Endodermal cell (in vitro differentiated cells): ENCODE data around the gene SIN3A. TPM values are rescaled to one million over a fixed set of nuclear protein-coding genes. Genes with fewer than 3 reads are reported as not detected.

Experiments used
- DNase-seq: peaks from one replicate; pipeline ENCODE4 v3.0.0-alpha.2; 2017
- H3K27ac ChIP-seq: 2 replicates; pipeline ENCODE4 v1.5.1; 2013; ENCODE audit warnings: mild to moderate bottlenecking, low read depth, low read length, moderate library complexity
- H3K27me3 ChIP-seq: 2 replicates; pipeline ENCODE4 v1.6.1; 2013; ENCODE audit warnings: mild to moderate bottlenecking, low read length, moderate library complexity; ENCODE audit not compliant: insufficient read depth, control insufficient read depth, poor library complexity, severe bottlenecking
- H3K36me3 ChIP-seq: 2 replicates; pipeline ENCODE4 v1.7.0; 2013; ENCODE audit warnings: mild to moderate bottlenecking, low read length, moderate library complexity; ENCODE audit not compliant: control insufficient read depth, insufficient read depth
- H3K4me1 ChIP-seq: one replicate; pipeline ENCODE4 v1.7.0; 2013; ENCODE audit warnings: low read length; ENCODE audit not compliant: control insufficient read depth, insufficient read depth
- H3K4me3 ChIP-seq: 2 replicates; pipeline ENCODE4 v1.5.1; 2013; ENCODE audit warnings: mild to moderate bottlenecking, low read length, moderate library complexity
- H3K9ac ChIP-seq: 2 replicates; pipeline ENCODE4 v1.6.1; 2013; ENCODE audit warnings: mild to moderate bottlenecking, low read length, moderate library complexity; ENCODE audit not compliant: poor library complexity, severe bottlenecking; ENCODE audit errors: extremely low read depth
- H3K9me3 ChIP-seq: 2 replicates; pipeline ENCODE4 v1.6.1; 2013; ENCODE audit warnings: mild to moderate bottlenecking, low read length, moderate library complexity; ENCODE audit not compliant: control insufficient read depth
- H3K27ac Mint-ChIP-seq: 2 replicates; pipeline ENCODE4 v1.8.0; 2020; ENCODE audit warnings: mixed read lengths
- H3K27me3 Mint-ChIP-seq: 2 replicates; pipeline ENCODE4 v1.8.0; 2021; ENCODE audit warnings: mild to moderate bottlenecking, mixed read lengths; ENCODE audit not compliant: insufficient read depth
- H3K36me3 Mint-ChIP-seq: 2 replicates; pipeline ENCODE4 v1.8.0; 2020; ENCODE audit warnings: low read depth, mixed read lengths
- H3K4me1 Mint-ChIP-seq: 2 replicates; pipeline ENCODE4 v1.8.0; 2020; ENCODE audit warnings: mixed read lengths
- H3K4me3 Mint-ChIP-seq: 2 replicates; pipeline ENCODE4 v1.8.0; 2020; ENCODE audit warnings: mild to moderate bottlenecking, moderate library complexity, mixed read lengths
- H3K9me3 Mint-ChIP-seq: 2 replicates; pipeline ENCODE4 v1.8.0; 2020; ENCODE audit warnings: mild to moderate bottlenecking, mixed read lengths
- WGBS, 2 experiments: methylation state at CpG; one replicate each; pipeline versions ENCODE4 v1.1.5 to v1.1.7; 2013; ENCODE audit warnings: missing lambda C conversion rate in 2 of 2, mixed read lengths in 1 of 2; ENCODE audit not compliant: insufficient coverage in 1 of 2, insufficient read length in 1 of 2; 5-methylcytosine and 5-hydroxymethylcytosine counted together
- total RNA-seq, 2 donors: library from RNA; stranded (reverse); fragmentation: NEBNext Ultra II Directional in 1 of 2; extraction: Animal tissue kit (Norgen Biotek cat#: 25700) in 1 of 2; gene quantifications; 2 replicates in 1 of 2; 3 replicates in 1 of 2; pipeline ENCODE4 v1.2.1, GENCODE V29; 2021
- TF ChIP-seq, protein P1 (sequence below): fragments of 200-600 bp; sonication (generic); conservative IDR thresholded peaks from 2 replicates; pipeline ENCODE4 v1.5.0; 2021; ENCODE audit warnings: antibody characterized with exemption, mild to moderate bottlenecking

SIN3A gene
- total RNA-seq, 2 donors from 2014 or later: 119 to 123 TPM

DNA sequence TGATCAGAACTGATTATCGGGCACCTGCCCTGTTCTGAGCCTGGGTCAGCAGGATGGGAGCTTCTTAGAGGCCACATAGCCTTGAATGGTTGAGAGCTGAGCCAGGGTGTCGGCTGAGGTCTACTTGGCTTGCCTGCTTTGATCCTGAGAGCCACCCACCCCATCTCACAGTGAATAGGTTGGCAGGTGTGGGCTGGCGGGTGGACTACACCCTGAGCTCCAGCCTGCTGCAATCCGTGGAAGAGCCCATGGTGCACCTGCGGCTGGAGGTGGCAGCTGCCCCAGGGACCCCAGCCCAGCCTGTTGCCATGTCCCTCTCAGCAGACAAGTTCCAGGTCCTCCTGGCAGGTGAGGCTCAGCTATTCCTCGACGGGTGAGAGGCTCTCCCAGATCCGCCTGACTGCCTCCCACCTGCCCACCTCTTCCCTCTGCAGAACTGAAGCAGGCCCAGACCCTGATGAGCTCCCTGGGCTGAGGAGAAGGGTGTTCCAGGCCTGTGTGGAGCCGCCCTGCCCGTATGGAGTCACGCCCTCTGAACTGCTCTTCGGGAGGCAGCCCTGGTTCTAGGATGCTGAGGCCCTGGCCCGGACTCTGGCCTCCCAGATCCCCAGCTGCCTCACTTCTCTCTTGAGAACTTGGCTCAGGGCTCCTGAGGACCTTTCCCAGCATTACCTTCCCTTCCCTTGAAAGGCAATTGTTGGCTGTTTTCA lies 111.8 kb downstream of the SIN3A start:
- no peak overlapping the region for H3K4me3 Mint-ChIP-seq
- H3K27ac ChIP-seq: no peak overlapping the region
- TF ChIP-seq, protein P1, sequence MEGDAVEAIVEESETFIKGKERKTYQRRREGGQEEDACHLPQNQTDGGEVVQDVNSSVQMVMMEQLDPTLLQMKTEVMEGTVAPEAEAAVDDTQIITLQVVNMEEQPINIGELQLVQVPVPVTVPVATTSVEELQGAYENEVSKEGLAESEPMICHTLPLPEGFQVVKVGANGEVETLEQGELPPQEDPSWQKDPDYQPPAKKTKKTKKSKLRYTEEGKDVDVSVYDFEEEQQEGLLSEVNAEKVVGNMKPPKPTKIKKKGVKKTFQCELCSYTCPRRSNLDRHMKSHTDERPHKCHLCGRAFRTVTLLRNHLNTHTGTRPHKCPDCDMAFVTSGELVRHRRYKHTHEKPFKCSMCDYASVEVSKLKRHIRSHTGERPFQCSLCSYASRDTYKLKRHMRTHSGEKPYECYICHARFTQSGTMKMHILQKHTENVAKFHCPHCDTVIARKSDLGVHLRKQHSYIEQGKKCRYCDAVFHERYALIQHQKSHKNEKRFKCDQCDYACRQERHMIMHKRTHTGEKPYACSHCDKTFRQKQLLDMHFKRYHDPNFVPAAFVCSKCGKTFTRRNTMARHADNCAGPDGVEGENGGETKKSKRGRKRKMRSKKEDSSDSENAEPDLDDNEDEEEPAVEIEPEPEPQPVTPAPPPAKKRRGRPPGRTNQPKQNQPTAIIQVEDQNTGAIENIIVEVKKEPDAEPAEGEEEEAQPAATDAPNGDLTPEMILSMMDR: no peak
- H3K9me3 Mint-ChIP-seq: no peaks in the 10 kb centered on the region
- no peaks in the 10 kb centered on the region for H3K27me3 Mint-ChIP-seq
- peaks cover 16% of the 10 kb centered on the region for H3K36me3 Mint-ChIP-seq
- H3K27ac Mint-ChIP-seq: no peak overlapping the region
- H3K4me1 ChIP-seq: no peaks in the 10 kb centered on the region
- no peak overlapping the region for H3K9ac ChIP-seq
- peaks cover 14% of the 10 kb centered on the region for H3K4me1 Mint-ChIP-seq
- 90 to 93% methylated on average over 7 to 13 of the region's 13 CpGs for WGBS, 2 experiments
- H3K36me3 ChIP-seq: peaks cover 24% of the 10 kb centered on the region
- no peaks in the 10 kb centered on the region for H3K27me3 ChIP-seq
- no peaks in the 10 kb centered on the region for H3K9me3 ChIP-seq
- DNase-seq: no peak
- H3K4me3 ChIP-seq: no peak overlapping the region

DNA sequence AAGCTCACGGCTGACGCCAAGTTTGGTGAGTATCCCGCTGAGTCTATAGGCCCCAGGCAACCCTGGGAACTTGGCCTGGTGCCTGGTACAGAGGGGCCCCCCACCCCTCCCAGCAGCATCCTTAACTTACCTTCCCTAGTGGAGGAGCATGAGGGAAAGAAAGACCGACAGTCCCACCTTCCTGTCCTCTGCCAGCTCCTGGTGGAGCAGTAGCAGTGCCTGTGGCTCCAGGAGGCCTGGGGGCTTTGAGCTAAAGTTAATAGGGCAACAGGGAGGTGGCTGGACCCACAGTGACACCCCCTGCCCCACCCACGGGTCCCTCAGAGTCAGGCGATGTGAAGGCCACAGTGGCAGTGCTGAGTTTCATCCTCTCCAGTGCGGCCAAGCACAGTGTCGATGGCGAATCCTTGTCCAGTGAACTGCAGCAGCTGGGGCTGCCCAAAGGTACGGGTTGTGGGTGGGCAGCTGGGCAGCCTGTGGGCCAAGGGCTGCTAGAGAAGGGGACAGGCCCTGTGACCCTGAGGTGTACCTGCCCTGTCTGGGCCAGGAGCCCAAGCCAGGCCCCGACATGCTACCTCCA lies 112.7 kb downstream of the SIN3A start:
- H3K4me1 ChIP-seq: no peaks in the 10 kb centered on the region
- no peak overlapping the region for H3K4me3 ChIP-seq
- no peaks in the 10 kb centered on the region for H3K9me3 ChIP-seq
- Mint-ChIP-seq H3K36me3 (peaks cover 16% of the 10 kb centered on the region), H3K27ac (no peak overlapping the region), H3K4me3 (no peak overlapping the region), H3K27me3 (no peaks in the 10 kb centered on the region), H3K4me1 (peaks cover 14% of the 10 kb centered on the region), H3K9me3 (no peaks in the 10 kb centered on the region)
- no peak overlapping the region for H3K27ac ChIP-seq
- no peak for DNase-seq
- H3K9ac ChIP-seq: no peak overlapping the region
- H3K27me3 ChIP-seq: no peaks in the 10 kb centered on the region
- peaks cover 24% of the 10 kb centered on the region for H3K36me3 ChIP-seq
- WGBS, 2 experiments: 94 to 98% methylated on average over 6 to 11 of the region's 11 CpGs
- TF ChIP-seq, protein P1: no peak

DNA sequence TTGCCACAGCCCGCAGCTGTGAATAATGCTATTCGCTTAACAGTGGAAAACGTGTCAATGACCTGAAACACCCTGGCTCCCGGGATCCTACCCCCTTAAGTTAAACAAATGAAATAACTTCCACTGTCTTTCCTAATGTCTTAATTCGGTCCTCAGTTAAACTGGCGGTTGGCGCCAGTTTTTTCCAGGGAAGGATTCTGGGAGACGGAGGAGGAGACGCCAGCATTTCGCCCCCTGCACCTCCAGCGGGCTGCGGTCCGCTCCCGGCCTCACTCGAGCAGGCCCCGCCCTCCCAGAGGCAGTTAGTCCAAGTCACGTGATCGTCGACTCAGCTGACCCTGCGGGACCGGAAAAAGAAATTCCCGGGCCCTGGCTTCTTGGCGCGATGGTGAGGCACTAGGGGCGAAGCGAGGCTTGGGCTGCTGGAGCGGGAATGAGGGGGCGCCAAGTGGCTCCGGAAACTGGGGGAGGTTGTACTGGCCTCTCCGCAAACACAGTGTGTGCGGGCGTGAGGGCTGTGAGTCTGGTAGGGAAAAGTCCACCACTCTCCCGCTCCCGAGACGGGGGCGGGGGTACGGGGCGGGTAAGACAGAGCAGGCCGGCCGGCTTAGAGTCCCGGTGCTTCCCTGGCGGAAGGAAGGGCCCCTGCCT lies 115.7 kb downstream of the SIN3A start, which contains the start of gene COMMD4:
COMMD4 (plus strand) TSS at position 359 of the 651 bp plus-strand sequence; CDS start at position 386, 27 bp downstream.
- Histone ChIP-seq H3K36me3 (peaks cover 18% of the 10 kb centered on the region), H3K9ac (peak within 1 kb of the TSS; percentile 83), H3K4me1 (no peaks in the 10 kb centered on the region), H3K27ac (peak within 1 kb of the TSS; percentile 52), H3K9me3 (no peaks in the 10 kb centered on the region), H3K27me3 (no peaks in the 10 kb centered on the region), H3K4me3 (peak within 1 kb of the TSS; percentile 87)
- TF ChIP-seq, protein P1: no peak
- Mint-ChIP-seq H3K4me3 (peak within 1 kb of the TSS; percentile 92), H3K27me3 (no peaks in the 10 kb centered on the region), H3K9me3 (no peaks in the 10 kb centered on the region), H3K27ac (peak within 1 kb of the TSS; percentile 98), H3K4me1 (peaks cover 14% of the 10 kb centered on the region), H3K36me3 (peaks cover 14% of the 10 kb centered on the region)
- peak; percentile 99 for DNase-seq
- 2 to 4% methylated on average over 27 to 42 of the region's 42 CpGs for WGBS, 2 experiments
